Karpas-422 (cell line): Measurements from ENCODE around the gene COL13A1. TPM values are rescaled to one million over a fixed set of nuclear protein-coding genes. Genes with fewer than 3 reads are reported as not detected.

ENCODE experiments used
- DNase-seq: peaks from one replicate; pipeline ENCODE4 v3.0.0-alpha.2; 2015
- H2AFZ ChIP-seq: fragments of 200-600 bp; sonication (generic); 2 replicates; pipeline ENCODE4 v1.6.1; 2014; ENCODE audit warnings: antibody characterized with exemption, low read length, mixed read lengths
- H3K27ac ChIP-seq: fragments of 200-600 bp; sonication (generic); 2 replicates; pipeline ENCODE4 v1.5.1; 2014; ENCODE audit warnings: mild to moderate bottlenecking, low read length, moderate library complexity
- H3K27me3 ChIP-seq: fragments of 200-600 bp; sonication (generic); 2 replicates; pipeline ENCODE4 v1.6.1; 2014; ENCODE audit warnings: low read length, mixed read lengths
- H3K36me3 ChIP-seq: fragments of 200-600 bp; sonication (generic); 2 replicates; pipeline ENCODE4 v1.6.1; 2014; ENCODE audit warnings: low read length, mixed read lengths; ENCODE audit not compliant: insufficient read depth
- H3K4me1 ChIP-seq: fragments of 200-600 bp; sonication (generic); 2 replicates; pipeline ENCODE4 v1.6.1; 2014; ENCODE audit warnings: mild to moderate bottlenecking, low read length, mixed read lengths
- H3K4me2 ChIP-seq: fragments of 200-600 bp; sonication (generic); 2 replicates; pipeline ENCODE4 v1.6.1; 2014; ENCODE audit warnings: low read length, low read depth, mild to moderate bottlenecking; ENCODE audit not compliant: poor library complexity, severe bottlenecking
- H3K4me3 ChIP-seq: fragments of 200-600 bp; sonication (generic); 2 replicates; pipeline ENCODE4 v1.5.1; 2014; ENCODE audit warnings: mild to moderate bottlenecking, antibody characterized with exemption, low read length, mixed read lengths
- H3K79me2 ChIP-seq: fragments of 200-600 bp; sonication (generic); 2 replicates; pipeline ENCODE4 v1.6.1; 2014; ENCODE audit warnings: mild to moderate bottlenecking, low read length, mixed read lengths
- H3K9ac ChIP-seq: fragments of 200-600 bp; sonication (generic); 2 replicates; pipeline ENCODE4 v1.6.0; 2014; ENCODE audit warnings: low read length
- H3K9me2 ChIP-seq: fragments of 200-600 bp; sonication (generic), shearing (Covaris generic); replicated peaks from 2 replicates; pipeline ENCODE4 v1.6.0; 2014; ENCODE audit warnings: mild to moderate bottlenecking, low read length, moderate library complexity; ENCODE audit not compliant: insufficient read depth
- H3K9me3 ChIP-seq: fragments of 300-700, 200-600 bp; sonication (generic); 2 replicates; pipeline ENCODE4 v1.6.1; 2014; ENCODE audit warnings: low read length, mixed read lengths
- H4K20me1 ChIP-seq: fragments of 200-600 bp; sonication (generic); 2 replicates; pipeline ENCODE4 v1.6.1; 2014; ENCODE audit warnings: mild to moderate bottlenecking, antibody characterized with exemption, low read length, low read depth; ENCODE audit not compliant: insufficient read depth
- total RNA-seq: library from RNA; depleted of rRNA; stranded (reverse); fragments of >200 nt; shearing (Covaris generic); gene quantifications from 2 replicates; pipeline ENCODE4 v1.2.3, GENCODE V29; 2014; ENCODE audit warnings: low replicate concordance

The COL13A1 gene
- total RNA-seq, 1 experiment from 2014 or later = not detected

GRCh38 chr10:69761320-69761719 lies 40.4 kb upstream of the COL13A1 start:
- H3K9me3 ChIP-seq = no peaks in the 10 kb centered on the region
- H3K4me3 ChIP-seq = no peak overlapping the region
- DNase-seq = no peak
- H3K27ac ChIP-seq = no peak overlapping the region
- no peaks in the 10 kb centered on the region for H4K20me1 ChIP-seq
- no peaks in the 10 kb centered on the region for H3K9me2 ChIP-seq
- no peak overlapping the region for H2AFZ ChIP-seq
- H3K79me2 ChIP-seq = no peaks in the 10 kb centered on the region
- no peak overlapping the region for H3K9ac ChIP-seq
- no peak overlapping the region for H3K4me2 ChIP-seq
- H3K27me3 ChIP-seq = no peaks in the 10 kb centered on the region
- H3K4me1 ChIP-seq = no peaks in the 10 kb centered on the region
- H3K36me3 ChIP-seq = no peaks in the 10 kb centered on the region

DNA sequence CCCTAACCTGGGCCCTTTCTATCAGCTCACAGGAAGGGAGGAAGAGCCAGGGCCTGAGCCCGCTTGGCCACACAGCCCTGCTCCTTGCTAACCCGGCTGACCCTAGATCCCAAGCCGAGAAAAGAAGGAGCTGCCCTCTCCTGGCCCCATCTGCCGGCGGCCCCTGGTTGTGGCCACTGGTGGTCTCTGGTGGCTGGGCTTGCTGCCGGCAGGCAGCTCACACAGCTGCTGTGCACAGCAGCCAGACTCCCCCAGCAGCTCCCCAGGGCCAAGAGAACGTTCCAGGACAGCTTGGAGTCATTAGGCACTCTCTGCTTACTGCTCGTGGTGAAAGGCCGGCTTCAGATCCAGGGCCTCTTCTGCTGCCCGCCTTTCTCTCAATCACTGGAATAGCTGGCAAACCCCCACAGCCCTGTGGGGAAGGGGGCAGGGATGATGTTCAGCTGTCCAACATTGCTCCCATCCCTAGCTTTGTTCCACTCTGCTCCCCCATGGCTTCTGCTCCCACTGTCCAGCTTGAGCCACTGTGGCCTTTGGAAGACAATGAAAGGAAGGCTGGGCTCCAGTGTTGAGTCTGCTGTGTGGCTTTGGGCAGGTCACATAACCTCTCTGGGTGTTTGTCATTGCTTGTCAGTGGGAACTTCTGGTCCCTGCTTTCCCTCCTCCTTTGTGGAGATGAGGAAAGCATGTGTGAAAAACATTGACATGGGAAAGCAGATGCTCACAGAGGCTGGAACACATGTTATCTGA lies 35.4 kb upstream of the COL13A1 start:
- H3K36me3 ChIP-seq = no peaks in the 10 kb centered on the region
- H3K79me2 ChIP-seq = no peaks in the 10 kb centered on the region
- H2AFZ ChIP-seq = no peak overlapping the region
- no peak overlapping the region for H3K27ac ChIP-seq
- H3K9ac ChIP-seq = no peak overlapping the region
- H3K4me2 ChIP-seq = no peak overlapping the region
- no peaks in the 10 kb centered on the region for H4K20me1 ChIP-seq
- no peak for DNase-seq
- H3K9me3 ChIP-seq = no peaks in the 10 kb centered on the region
- H3K9me2 ChIP-seq = no peaks in the 10 kb centered on the region
- H3K27me3 ChIP-seq = no peaks in the 10 kb centered on the region
- no peaks in the 10 kb centered on the region for H3K4me1 ChIP-seq
- no peak overlapping the region for H3K4me3 ChIP-seq

GRCh38 chr10:69767793-69768192 lies 33.9 kb upstream of the COL13A1 start:
- H3K9me2 ChIP-seq = no peaks in the 10 kb centered on the region
- H3K27me3 ChIP-seq = no peaks in the 10 kb centered on the region
- no peaks in the 10 kb centered on the region for H3K9me3 ChIP-seq
- H4K20me1 ChIP-seq = no peaks in the 10 kb centered on the region
- no peak for DNase-seq
- no peaks in the 10 kb centered on the region for H3K4me1 ChIP-seq
- H3K36me3 ChIP-seq = no peaks in the 10 kb centered on the region
- no peak overlapping the region for H3K27ac ChIP-seq
- H3K4me2 ChIP-seq = no peak overlapping the region
- H3K79me2 ChIP-seq = no peaks in the 10 kb centered on the region
- no peak overlapping the region for H3K9ac ChIP-seq
- H2AFZ ChIP-seq = no peak overlapping the region
- no peak overlapping the region for H3K4me3 ChIP-seq

DNA sequence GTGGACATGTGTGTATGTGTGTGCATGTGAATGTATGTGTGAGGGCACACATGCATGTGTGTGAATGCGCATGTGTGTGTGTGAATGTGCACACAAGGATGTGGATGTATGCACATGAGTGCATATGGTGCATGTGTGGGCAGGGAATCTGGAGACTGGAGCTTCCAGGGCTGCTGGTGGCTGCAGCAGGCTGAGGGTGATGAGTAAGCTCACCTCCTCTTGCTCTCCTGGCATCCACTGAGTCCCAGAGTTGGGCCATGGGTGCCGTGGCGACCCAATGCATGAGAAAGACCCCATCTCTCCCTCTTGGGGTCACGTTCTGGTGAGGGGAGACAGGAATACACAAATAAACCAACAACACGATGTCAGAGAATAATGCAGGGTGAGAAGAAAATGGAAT lies 33.3 kb upstream of the COL13A1 start:
- no peaks in the 10 kb centered on the region for H4K20me1 ChIP-seq
- H3K4me2 ChIP-seq = no peak overlapping the region
- no peaks in the 10 kb centered on the region for H3K27me3 ChIP-seq
- H3K4me1 ChIP-seq = no peaks in the 10 kb centered on the region
- H3K27ac ChIP-seq = no peak overlapping the region
- no peaks in the 10 kb centered on the region for H3K79me2 ChIP-seq
- no peak overlapping the region for H3K9ac ChIP-seq
- no peak overlapping the region for H3K4me3 ChIP-seq
- no peak overlapping the region for H2AFZ ChIP-seq
- no peaks in the 10 kb centered on the region for H3K9me3 ChIP-seq
- no peak for DNase-seq
- no peaks in the 10 kb centered on the region for H3K36me3 ChIP-seq
- no peaks in the 10 kb centered on the region for H3K9me2 ChIP-seq

GRCh38 chr10:69769395-69769992 lies 32.2 kb upstream of the COL13A1 start:
- H3K4me3 ChIP-seq = no peak overlapping the region
- H3K27me3 ChIP-seq = no peaks in the 10 kb centered on the region
- H3K9ac ChIP-seq = no peak overlapping the region
- H2AFZ ChIP-seq = no peak overlapping the region
- H4K20me1 ChIP-seq = no peaks in the 10 kb centered on the region
- H3K79me2 ChIP-seq = no peaks in the 10 kb centered on the region
- no peaks in the 10 kb centered on the region for H3K4me1 ChIP-seq
- no peak overlapping the region for H3K27ac ChIP-seq
- no peaks in the 10 kb centered on the region for H3K9me2 ChIP-seq
- no peaks in the 10 kb centered on the region for H3K36me3 ChIP-seq
- H3K4me2 ChIP-seq = no peak overlapping the region
- no peaks in the 10 kb centered on the region for H3K9me3 ChIP-seq
- no peak for DNase-seq

DNA sequence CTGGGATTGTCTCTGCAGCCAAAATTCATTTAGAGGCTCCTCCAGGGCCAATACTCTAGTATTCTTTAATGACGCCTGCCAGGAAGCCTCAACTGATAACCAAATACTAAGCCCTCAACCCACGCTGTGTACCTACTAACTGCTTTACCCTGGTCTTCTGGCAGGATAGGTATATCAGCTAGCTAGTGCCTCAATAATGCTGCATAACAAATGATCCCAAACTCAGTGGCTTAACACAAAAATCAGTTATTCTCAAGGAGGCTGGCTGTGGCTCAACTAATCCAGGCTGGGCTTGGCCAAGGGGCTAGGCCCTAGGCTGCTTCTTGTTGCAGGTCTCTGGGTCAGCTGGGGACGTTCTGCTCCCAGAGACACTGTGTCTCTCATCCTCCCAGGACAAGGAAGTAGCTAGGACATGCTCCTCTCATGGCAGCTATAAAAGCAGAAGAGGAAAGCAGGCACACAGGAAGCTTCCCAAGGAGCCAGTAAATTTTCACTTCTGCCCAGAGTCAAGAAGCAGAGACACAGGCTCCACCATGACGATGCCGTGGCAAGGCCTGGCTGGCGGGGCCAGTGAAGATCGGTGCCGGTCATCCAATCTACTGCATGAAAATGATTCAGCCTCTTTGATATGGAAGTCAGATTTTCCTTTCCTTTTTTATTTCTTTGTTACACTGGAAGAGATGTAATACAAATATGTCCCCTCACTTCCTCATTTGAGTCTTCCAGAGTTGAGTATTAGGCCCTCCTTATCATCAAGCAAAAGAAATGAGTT lies 28.6 kb upstream of the COL13A1 start:
- Histone ChIP-seq H3K4me3 (no peak overlapping the region), H3K9me3 (no peaks in the 10 kb centered on the region), H2AFZ (no peak overlapping the region), H3K9me2 (no peaks in the 10 kb centered on the region), H4K20me1 (no peaks in the 10 kb centered on the region), H3K4me1 (no peaks in the 10 kb centered on the region), H3K4me2 (no peak overlapping the region), H3K36me3 (no peaks in the 10 kb centered on the region), H3K27ac (no peak overlapping the region), H3K9ac (no peak overlapping the region), H3K79me2 (no peaks in the 10 kb centered on the region), H3K27me3 (no peaks in the 10 kb centered on the region)
- DNase-seq = no peak

GRCh38 chr10:69774596-69774995 lies 27.1 kb upstream of the COL13A1 start:
- DNase-seq = no peak
- H3K79me2 ChIP-seq = no peaks in the 10 kb centered on the region
- no peaks in the 10 kb centered on the region for H3K9me3 ChIP-seq
- no peaks in the 10 kb centered on the region for H4K20me1 ChIP-seq
- no peaks in the 10 kb centered on the region for H3K4me1 ChIP-seq
- H3K36me3 ChIP-seq = no peaks in the 10 kb centered on the region
- H3K27ac ChIP-seq = no peak overlapping the region
- H3K4me3 ChIP-seq = no peak overlapping the region
- no peaks in the 10 kb centered on the region for H3K27me3 ChIP-seq
- H3K9me2 ChIP-seq = no peaks in the 10 kb centered on the region
- H2AFZ ChIP-seq = no peak overlapping the region
- no peak overlapping the region for H3K4me2 ChIP-seq
- no peak overlapping the region for H3K9ac ChIP-seq

DNA sequence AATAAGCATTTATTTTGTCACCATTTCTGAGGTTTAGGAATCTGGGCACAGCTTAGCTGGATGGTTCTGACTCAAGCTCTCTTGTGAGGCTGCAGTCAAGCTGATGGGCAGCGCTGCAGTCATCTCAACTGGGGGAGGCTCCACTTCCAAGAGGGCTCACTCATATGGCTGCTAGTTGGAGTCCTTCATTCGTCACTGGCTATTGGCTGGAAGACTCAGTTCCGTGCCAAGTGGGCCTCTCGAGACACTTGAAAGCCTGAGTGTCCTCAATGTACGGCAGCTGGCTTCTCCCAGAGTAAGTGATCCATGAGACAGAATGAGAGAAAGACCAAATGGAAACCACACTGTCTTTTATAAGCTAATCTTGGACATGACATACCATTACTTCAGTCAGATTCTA lies 21.6 kb upstream of the COL13A1 start:
- Histone ChIP-seq H3K9me2 (no peaks in the 10 kb centered on the region), H3K4me2 (no peak overlapping the region), H3K4me1 (no peaks in the 10 kb centered on the region), H3K36me3 (no peaks in the 10 kb centered on the region), H3K27me3 (no peaks in the 10 kb centered on the region), H4K20me1 (no peaks in the 10 kb centered on the region), H3K9me3 (no peaks in the 10 kb centered on the region), H3K27ac (no peak overlapping the region), H2AFZ (no peak overlapping the region), H3K79me2 (no peaks in the 10 kb centered on the region), H3K9ac (no peak overlapping the region), H3K4me3 (no peak overlapping the region)
- no peak for DNase-seq
